GM12878 (cell line): ENCODE data around the gene PCSK2. TPM values are rescaled to one million over a fixed set of nuclear protein-coding genes. Genes with fewer than 3 reads are reported as not detected.

ENCODE experiments used
- ATAC-seq: fragments of 200-7000 bp; cut with Tn5 transposase; 3 replicates; pipeline ENCODE4 v1.9.1; 2020; ENCODE audit warnings: mild to moderate bottlenecking, moderate library complexity
- BruUV-seq: library from RNA; stranded (reverse); fragments of 400-500 nt; replicated peaks from 2 replicates; lab custom pipeline; 2021; lab: Mats Ljungman, UMichigan
- CTCF ChIA-PET: fragments of 300-600 bp; sonication (Branson Sonifier 250); formaldehyde crosslinking; extraction: SDS; loops from one replicate; lab custom pipeline; 2021; ENCODE audit warnings: inconsistent platforms; lab: Yijun Ruan, JAX
- POLR2A ChIA-PET: fragments of 350-600 bp; formaldehyde crosslinking; extraction: SDS; loops from one replicate; lab custom pipeline; 2021; ENCODE audit warnings: inconsistent platforms; lab: Charles Lee
- RAD21 ChIA-PET: fragments of 300-600 bp; sonication (Branson Sonifier 250); formaldehyde crosslinking; loops from one replicate; lab custom pipeline; 2023; ENCODE audit warnings: antibody characterized with exemption; ENCODE audit not compliant: unreplicated experiment; lab: Charles Lee
- SMC1A ChIA-PET: fragments of 300-600 bp; sonication (Branson Sonifier 250); formaldehyde crosslinking; loops from one replicate; lab custom pipeline; 2023; ENCODE audit not compliant: unreplicated experiment, uncharacterized antibody; lab: Charles Lee
- DNase-seq: peaks from one replicate; pipeline ENCODE4 v3.0.0-alpha.2; 2011; ENCODE audit warnings: low read depth, low spot score
- FAIRE-seq: peaks from 3 replicates; lab custom pipeline; 2011; peaks lifted over from hg19 to GRCh38; lab: Jason Lieb, UNC
- H2AFZ ChIP-seq: 2 replicates; pipeline ENCODE4 v1.6.0; 2011; ENCODE audit warnings: low read depth, low read length, control low read depth; ENCODE audit not compliant: control insufficient read depth
- H3K27ac ChIP-seq: 2 replicates; pipeline ENCODE4 v1.5.1; 2011; ENCODE audit warnings: control low read depth; ENCODE audit not compliant: control insufficient read depth, insufficient read depth
- H3K27me3 ChIP-seq, 2 experiments: replicated peaks in 1 of 2; 2 replicates each; pipeline versions ENCODE4 v1.6.0 to v1.6.1; 2011; ENCODE audit warnings: low read length in 1 of 2; ENCODE audit not compliant: control insufficient read depth in 2 of 2, insufficient read depth in 2 of 2
- H3K36me3 ChIP-seq, 2 experiments: 2 replicates each; pipeline ENCODE4 v1.5.1; 2011; ENCODE audit warnings: low read length in 1 of 2; ENCODE audit not compliant: control insufficient read depth in 2 of 2, insufficient read depth in 2 of 2
- H3K4me1 ChIP-seq: 2 replicates; pipeline ENCODE4 v1.6.1; 2011; ENCODE audit warnings: mild to moderate bottlenecking, low read length, moderate library complexity, mixed read lengths; ENCODE audit not compliant: control insufficient read depth, insufficient read depth
- H3K4me2 ChIP-seq: 2 replicates; pipeline ENCODE4 v1.6.0; 2011; ENCODE audit warnings: control low read depth; ENCODE audit not compliant: control insufficient read depth, insufficient read depth
- H3K4me3 ChIP-seq: fragments of 200-600 bp; sonication (generic); 2 replicates; pipeline ENCODE4 v1.5.1; 2016
- H3K79me2 ChIP-seq: 2 replicates; pipeline ENCODE4 v1.6.0; 2011; ENCODE audit warnings: low read length; ENCODE audit not compliant: control insufficient read depth, insufficient read depth
- H3K9ac ChIP-seq: 2 replicates; pipeline ENCODE4 v1.8.0; 2011; ENCODE audit warnings: low read length, control low read depth, mixed read lengths; ENCODE audit not compliant: control insufficient read depth, insufficient read depth
- H3K9me3 ChIP-seq: replicated peaks from 3 replicates; pipeline ENCODE4 v1.5.1; 2011; ENCODE audit warnings: mild to moderate bottlenecking, low read length; ENCODE audit not compliant: control insufficient read depth, insufficient read depth
- H4K20me1 ChIP-seq: 2 replicates; pipeline ENCODE4 v1.6.0; 2011; ENCODE audit not compliant: control insufficient read depth, insufficient read depth
- ATF3 ChIP-seq: IDR thresholded peaks from 2 replicates; pipeline ENCODE4 v1.6.1; 2011; ENCODE audit warnings: low read depth, mild to moderate bottlenecking, low read length, moderate library complexity, borderline replicate concordance; ENCODE audit errors: extremely low read depth
- EP300 ChIP-seq, 2 experiments: fragments of 150-350 bp in 1 of 2; IDR thresholded peaks; 2 replicates each; pipeline ENCODE4 v1.6.1; 2011 to 2012; ENCODE audit warnings: low read depth in 2 of 2, low read length in 2 of 2, borderline replicate concordance in 1 of 2, improper control_type of control experiment in 1 of 2, inconsistent platforms in 1 of 2; ENCODE audit not compliant: control insufficient read depth in 1 of 2
- HDAC2 ChIP-seq: fragments of 200-600 bp; sonication (generic); IDR thresholded peaks from 2 replicates; pipeline ENCODE4 v1.6.1; 2017
- RBBP5 ChIP-seq: fragments of 200-600 bp; sonication (generic); conservative IDR thresholded peaks from 2 replicates; pipeline ENCODE4 v1.6.1; 2016
- RUNX3 ChIP-seq: IDR thresholded peaks from 2 replicates; pipeline ENCODE4 v1.6.1; 2012; ENCODE audit warnings: low read length, inconsistent platforms
- SKIL ChIP-seq: fragments of 450-650 bp; IDR thresholded peaks from 2 replicates; pipeline ENCODE4 v1.6.1; 2017; ENCODE audit warnings: mild to moderate bottlenecking, low read depth, inconsistent platforms; ENCODE audit not compliant: poor library complexity, severe bottlenecking
- SPI1 ChIP-seq: IDR thresholded peaks from 2 replicates; pipeline ENCODE4 v1.6.1; 2011; ENCODE audit warnings: low read depth, mild to moderate bottlenecking, low read length, moderate library complexity, borderline replicate concordance; ENCODE audit not compliant: insufficient read depth
- SREBF1 ChIP-seq: IDR thresholded peaks from 2 replicates; pipeline ENCODE4 v1.6.1; 2012; ENCODE audit warnings: mild to moderate bottlenecking, low read length
- STAT3 ChIP-seq: IDR thresholded peaks from 2 replicates; pipeline ENCODE4 v1.6.1; 2011; ENCODE audit warnings: low read depth, low read length, improper control_type of control experiment
- TBL1XR1 ChIP-seq: IDR thresholded peaks from 2 replicates; pipeline ENCODE4 v1.6.1; 2012; ENCODE audit warnings: low read depth, low read length, improper control_type of control experiment
- TCF12 ChIP-seq: IDR thresholded peaks from 2 replicates; pipeline ENCODE4 v1.6.1; 2011; ENCODE audit warnings: low read depth, mild to moderate bottlenecking, low read length
- TCF7 ChIP-seq: IDR thresholded peaks from 2 replicates; pipeline ENCODE4 v1.6.1; 2014; ENCODE audit warnings: antibody characterized with exemption, borderline replicate concordance
- ZBTB4 ChIP-seq: fragments of 450-650 bp; formaldehyde crosslinking; IDR thresholded peaks from 2 replicates; pipeline ENCODE4 v1.4.0; 2022; ENCODE audit warnings: mild to moderate bottlenecking, moderate library complexity
- ZNF274 ChIP-seq: IDR thresholded peaks from one replicate; pipeline ENCODE4 v1.8.0; 2011; ENCODE audit not compliant: insufficient read length, insufficient read depth
- WGBS: methylation state at CpG from one replicate; pipeline ENCODE4 v1.1.6; 2016; ENCODE audit warnings: low lambda C conversion rate; ENCODE audit not compliant: insufficient replicate concordance, insufficient coverage; ENCODE audit errors: missing lambda C conversion rate; 5-methylcytosine and 5-hydroxymethylcytosine counted together
- in situ Hi-C: fragments of 300-500 bp; cut with MboI; formaldehyde crosslinking; loops from 9 replicates; pipeline ENCODE4 v1.14.3; 2018; ENCODE audit warnings: mixed read lengths
- intact Hi-C: fragments of 100-400 bp; cut with micrococcal nuclease; formaldehyde crosslinking; loops from one replicate; pipeline ENCODE4 v1.14.2; 2022; ENCODE audit not compliant: unreplicated experiment
- polyA plus RNA-seq, 11 experiments: library from polyadenylated mRNA; depleted of rRNA in 4 of 11; unstranded in 6 of 11; stranded (reverse) in 5 of 11; fragments of >200 nt; fragmentation: Nextera tagmentation in 4 of 11; fragmentation: Illumina TruSeq in 1 of 11; extraction: Ambion mirVana in 4 of 11; extraction: Trizol in 1 of 11; gene quantifications; 1 replicate in 1 of 11; 2 replicates in 10 of 11; pipeline versions ENCODE4 v1.2.1 to v1.2.3, GENCODE V29; 2011 to 2016; ENCODE audit warnings: inconsistent platforms in 2 of 11, missing spikeins in 2 of 11, low read depth in 1 of 11
- total RNA-seq, 4 experiments: library from RNA; depleted of rRNA in 3 of 4; stranded (reverse); fragments of >200 nt in 3 of 4; fragmentation: Illumina TruSeq in 1 of 4; extraction: Trizol in 1 of 4; gene quantifications; 2 replicates each; pipeline versions ENCODE4 v1.2.1 to v1.2.3, GENCODE V29; 2013 to 2021

The PCSK2 gene
- total and polyA plus RNA-seq, 10 of the 15 experiments (the other 5 are each of a cell fraction or from before 2014, with no cell fraction given) = not detected

- H2AFZ ChIP-seq = no peak overlapping the region
- CTCF ChIA-PET = no interaction called here
- TF ChIP-seq STAT3 = no peak
- no peak for TF ChIP-seq TCF7
- no peak for TF ChIP-seq RBBP5
- no peak for TF ChIP-seq SPI1
- no peak for TF ChIP-seq RUNX3
- no peak for TF ChIP-seq TBL1XR1
- TF ChIP-seq EP300 (IDR thresholded peaks at IDR 0.05; ENCODE audit: borderline replicate concordance in 1 of 2, control insufficient read depth in 1 of 2, low read depth in 2 of 2, low read length in 2 of 2) = no peak
- no peak for TF ChIP-seq TCF12
- TF ChIP-seq, all 136 proteins: peak for 0
- Histone ChIP-seq H3K27me3 (peaks cover 0 to 1% of the 10 kb centered on the region in 2 experiments; a peak in 2 of 4 replicates), H3K27ac (no peak overlapping the region), H3K4me2 (no peak overlapping the region), H3K9ac (no peak overlapping the region), H3K4me3 (no peak overlapping the region), H3K79me2 (no peaks in the 10 kb centered on the region), H3K4me1 (no peaks in the 10 kb centered on the region), H3K9me3 (no peaks in the 10 kb centered on the region), H3K36me3 (no peaks in the 10 kb centered on the region), H4K20me1 (no peaks in the 10 kb centered on the region)
- no TSS peak for BruUV-seq
- FAIRE-seq = no peak
- no peak for ATAC-seq
- ChIA-PET RAD21 (no interaction called here), POLR2A (no interaction called here), SMC1A (no interaction called here)
- intact Hi-C loops (no loop called here), in situ Hi-C loops (no loop called here)
- 48% methylated on average over 7 of the region's 7 CpGs for WGBS
- no peak for DNase-seq
Observed at GRCh38 chr20:17490501-17490900, 263.7 kb downstream of the PCSK2 start.

GRCh38 chr20:17491041-17491440, 264.2 kb downstream of the PCSK2 start:
- SMC1A ChIA-PET = no interaction called here
- 50% methylated on average over 11 of the region's 11 CpGs for WGBS
- TF ChIP-seq ZNF274 (no peak), SKIL (no peak), SREBF1 (no peak), HDAC2 (no peak), ATF3 (no peak), ZBTB4 (no peak)

More at GRCh38 chr20:17491041-17491440, 264.2 kb downstream of the PCSK2 start:
- in situ Hi-C loops = no loop called here
- H3K27me3 ChIP-seq = peaks cover 0 to 1% of the 10 kb centered on the region in 2 experiments; a peak in 2 of 4 replicates
- POLR2A ChIA-PET = no interaction called here
- FAIRE-seq = no peak
- BruUV-seq = no TSS peak
- DNase-seq = no peak
- H3K9me3 ChIP-seq = no peaks in the 10 kb centered on the region
- H3K4me1 ChIP-seq = no peaks in the 10 kb centered on the region
- no peaks in the 10 kb centered on the region for H3K79me2 ChIP-seq
- ATAC-seq = no peak
- H3K36me3 ChIP-seq = no peaks in the 10 kb centered on the region
- no peak overlapping the region for H3K4me2 ChIP-seq
- no peak overlapping the region for H3K27ac ChIP-seq
- H3K4me3 ChIP-seq = no peak overlapping the region
- H4K20me1 ChIP-seq = no peaks in the 10 kb centered on the region
- CTCF ChIA-PET = no interaction called here
- intact Hi-C loops = no loop called here
- no peak overlapping the region for H3K9ac ChIP-seq
- H2AFZ ChIP-seq = no peak overlapping the region
- RAD21 ChIA-PET = no interaction called here
